ENCODE data around the gene SMIM7. TPM values are rescaled to one million over a fixed set of nuclear protein-coding genes. Genes with fewer than 3 reads are reported as not detected.
"Not testable (repeated sequence)": the region's sequence is repeated elsewhere in the genome, so short reads cannot be mapped to it uniquely, and the experiment has no call there.

Gene SMIM7
- total RNA-seq: 10 to 100 TPM; 44.0 to 45.8 TPM

GRCh38 chr19:16659832-16660708 is at the start of gene SMIM7:
Gene SMIM7, minus strand, starts transcription at chr19:16660144. Its CDS starts 34 bp downstream, at chr19:16660110.
- H3K9me3 Mint-ChIP-seq: no peaks in the 10 kb centered on the region
- DNase-seq (ENCODE audit: low spot score in 2 of 2) (peak; percentile 97 to 99), ATAC-seq (peak; percentile 97 to 99)
- peak within 1 kb of the TSS; percentile 91 to 94 for H3K27ac Mint-ChIP-seq
- H3K36me3 Mint-ChIP-seq: peaks cover 9 to 15% of the 10 kb centered on the region in 2 donors

- Mint-ChIP-seq H3K9me3 (no peaks in the 10 kb centered on the region), H3K27ac (no peak overlapping the region), H3K36me3 (no peaks in the 10 kb centered on the region)
- no peak for ATAC-seq
- DNase-seq (ENCODE audit: low spot score in 2 of 2): no peak
Observed at GRCh38 chr19:16703677-16704076, 43.7 kb upstream of the SMIM7 start.

GRCh38 chr19:16702123-16702522 is 42.2 kb upstream of the SMIM7 start:
- H3K36me3 Mint-ChIP-seq: no peaks in the 10 kb centered on the region
- ATAC-seq (no peak), DNase-seq (ENCODE audit: low spot score in 2 of 2) (no peak)
- no peak overlapping the region for H3K27ac Mint-ChIP-seq
- H3K9me3 Mint-ChIP-seq: no peaks in the 10 kb centered on the region

GRCh38 chr19:16698914-16699313 is 39.0 kb upstream of the SMIM7 start:
- DNase-seq (ENCODE audit: low spot score in 2 of 2) (no peak), ATAC-seq (no peak)
- no peaks in the 10 kb centered on the region for H3K9me3 Mint-ChIP-seq
- no peaks in the 10 kb centered on the region for H3K36me3 Mint-ChIP-seq
- peak overlapping the region in 1 of 2 donors; percentile 29 for H3K27ac Mint-ChIP-seq

- DNase-seq (ENCODE audit: low spot score in 2 of 2) (no peak), ATAC-seq (no peak)
- H3K27ac Mint-ChIP-seq: no peak overlapping the region
Observed at GRCh38 chr19:16688084-16688483, 28.1 kb upstream of the SMIM7 start.

GRCh38 chr19:16684216-16684615 is 24.3 kb upstream of the SMIM7 start:
- no peak for ATAC-seq
- peak overlapping the region in 1 of 2 donors; percentile 17 for H3K27ac Mint-ChIP-seq
- DNase-seq (ENCODE audit: low spot score in 2 of 2): no peak
- H3K9me3 Mint-ChIP-seq: peaks cover 2 to 3% of the 10 kb centered on the region in 2 donors
- peaks cover 0 to 6% of the 10 kb centered on the region in 2 donors for H3K36me3 Mint-ChIP-seq

More at GRCh38 chr19:16688084-16688483, 28.1 kb upstream of the SMIM7 start:
- Mint-ChIP-seq H3K9me3 (no peaks in the 10 kb centered on the region), H3K36me3 (no peaks in the 10 kb centered on the region)

- DNase-seq (ENCODE audit: low spot score in 2 of 2) (no peak), ATAC-seq (no peak)
- Mint-ChIP-seq H3K27ac (no peak overlapping the region), H3K36me3 (peaks cover 0 to 6% of the 10 kb centered on the region in 2 donors), H3K9me3 (peaks cover 2 to 3% of the 10 kb centered on the region in 2 donors)
Observed at GRCh38 chr19:16682539-16682938, 22.6 kb upstream of the SMIM7 start.

- no peak for ATAC-seq
- no peak for DNase-seq (ENCODE audit: low spot score in 2 of 2)
- no peak overlapping the region for H3K27ac Mint-ChIP-seq
- H3K9me3 Mint-ChIP-seq: peaks cover 2 to 3% of the 10 kb centered on the region in 2 donors
- peaks cover 0 to 6% of the 10 kb centered on the region in 2 donors for H3K36me3 Mint-ChIP-seq
Observed at GRCh38 chr19:16679811-16680210, 19.9 kb upstream of the SMIM7 start.

GRCh38 chr19:16678498-16678897 is 18.6 kb upstream of the SMIM7 start:
- no peak overlapping the region for H3K27ac Mint-ChIP-seq
- peaks cover 2 to 3% of the 10 kb centered on the region in 2 donors for H3K9me3 Mint-ChIP-seq
- ATAC-seq (no peak), DNase-seq (ENCODE audit: low spot score in 2 of 2) (no peak)
- peaks cover 0 to 6% of the 10 kb centered on the region in 2 donors for H3K36me3 Mint-ChIP-seq

- H3K36me3 Mint-ChIP-seq: peaks cover 0 to 6% of the 10 kb centered on the region in 2 donors
- DNase-seq (ENCODE audit: low spot score in 2 of 2): no peak
- no peak for ATAC-seq
- H3K27ac Mint-ChIP-seq: no peak overlapping the region
- H3K9me3 Mint-ChIP-seq: peaks cover 2 to 3% of the 10 kb centered on the region in 2 donors
Observed at GRCh38 chr19:16677055-16677454, 17.1 kb upstream of the SMIM7 start.

GRCh38 chr19:16676101-16676798 is 16.3 kb upstream of the SMIM7 start:
- no peak overlapping the region for H3K27ac Mint-ChIP-seq
- H3K9me3 Mint-ChIP-seq: peaks cover 2 to 3% of the 10 kb centered on the region in 2 donors
- ATAC-seq (no peak), DNase-seq (ENCODE audit: low spot score in 2 of 2) (no peak)
- H3K36me3 Mint-ChIP-seq: peaks cover 0 to 6% of the 10 kb centered on the region in 2 donors

- H3K27ac Mint-ChIP-seq; ATAC-seq; H3K36me3 Mint-ChIP-seq; DNase-seq (ENCODE audit: low spot score in 2 of 2); H3K9me3 Mint-ChIP-seq: not testable (repeated sequence)
Observed at GRCh38 chr19:16673839-16674238, 13.9 kb upstream of the SMIM7 start.

GRCh38 chr19:16673231-16673630 is 13.3 kb upstream of the SMIM7 start:
- Mint-ChIP-seq H3K36me3 (no peaks in the 10 kb centered on the region), H3K9me3 (no peaks in the 10 kb centered on the region), H3K27ac (no peak overlapping the region)
- DNase-seq (ENCODE audit: low spot score in 2 of 2): no peak
- no peak for ATAC-seq

- no peak overlapping the region for H3K27ac Mint-ChIP-seq
- H3K9me3 Mint-ChIP-seq: no peaks in the 10 kb centered on the region
- H3K36me3 Mint-ChIP-seq: no peaks in the 10 kb centered on the region
- no peak for DNase-seq (ENCODE audit: low spot score in 2 of 2)
- no peak for ATAC-seq
Observed at GRCh38 chr19:16671652-16672274, 11.8 kb upstream of the SMIM7 start.

- H3K36me3 Mint-ChIP-seq: no peaks in the 10 kb centered on the region
- ATAC-seq (no peak), DNase-seq (ENCODE audit: low spot score in 2 of 2) (no peak)
- no peaks in the 10 kb centered on the region for H3K9me3 Mint-ChIP-seq
- peak overlapping the region in 1 of 2 donors; percentile 60 for H3K27ac Mint-ChIP-seq
Observed at GRCh38 chr19:16670291-16670690, 10.3 kb upstream of the SMIM7 start.

GRCh38 chr19:16668702-16669101 is 8.8 kb upstream of the SMIM7 start:
- H3K9me3 Mint-ChIP-seq; DNase-seq (ENCODE audit: low spot score in 2 of 2); H3K27ac Mint-ChIP-seq; H3K36me3 Mint-ChIP-seq; ATAC-seq: not testable (repeated sequence)

GRCh38 chr19:16668176-16668575 is 8.2 kb upstream of the SMIM7 start:
- no peaks in the 10 kb centered on the region for H3K36me3 Mint-ChIP-seq
- H3K27ac Mint-ChIP-seq: no peak overlapping the region
- no peak for DNase-seq (ENCODE audit: low spot score in 2 of 2)
- no peak for ATAC-seq
- H3K9me3 Mint-ChIP-seq: no peaks in the 10 kb centered on the region
